DND-41 (cell line): ENCODE data around the gene PID1.

ENCODE experiments used
- CTCF ChIP-seq: IDR thresholded peaks from 2 replicates; pipeline ENCODE4 v1.5.1; 2012; ENCODE audit warnings: borderline replicate concordance, low read length, moderate library complexity, mild to moderate bottlenecking; ENCODE audit not compliant: poor library complexity, severe bottlenecking; ENCODE audit errors: extremely low read depth
- EZH2 ChIP-seq: IDR thresholded peaks from 3 replicates; pipeline ENCODE4 v1.6.1; 2012; ENCODE audit warnings: borderline replicate concordance, low read depth, mild to moderate bottlenecking, moderate library complexity, low read length, inconsistent platforms; ENCODE audit not compliant: severe bottlenecking

- TF ChIP-seq CTCF (no peak), EZH2 (no peak)
Observed at GRCh38 chr2:229003256-229003655, 267.8 kb downstream of the PID1 start.
